Prostate gland (tissue), 2 donors: ENCODE data around the gene CGNL1. TPM values are rescaled to one million over a fixed set of nuclear protein-coding genes. Genes with fewer than 3 reads are reported as not detected.
A peak's percentile ranks its signal among the peaks of the same experiment; 100 is the strongest.

Experiments
- DNase-seq: peaks from one replicate; pipeline ENCODE4 v3.0.0-alpha.2; 2019; ENCODE audit warnings: low spot score
- H3K27ac ChIP-seq, 2 donors: fragments of 200-600 bp; sonication (generic); 2 replicates each; pipeline ENCODE4 v1.5.1; 2017 to 2019
- H3K27me3 ChIP-seq: fragments of 200-600 bp; sonication (generic); replicated peaks from 2 replicates; pipeline ENCODE4 v1.5.1; 2019; ENCODE audit not compliant: insufficient read depth
- H3K36me3 ChIP-seq, 2 donors: fragments of 200-600 bp; sonication (generic); 1 replicate in 1 of 2; 2 replicates in 1 of 2; pipeline versions ENCODE4 v1.5.1 to v1.8.1; 2017 to 2019
- H3K4me1 ChIP-seq: fragments of 200-600 bp; sonication (generic); replicated peaks from 2 replicates; pipeline ENCODE4 v1.5.1; 2019
- H3K4me3 ChIP-seq, 2 donors: fragments of 200-600 bp; sonication (generic); 2 replicates each; pipeline ENCODE4 v1.5.1; 2017 to 2019
- H3K9me3 ChIP-seq: fragments of 200-600 bp; sonication (generic); 2 replicates; pipeline ENCODE4 v1.5.1; 2017
- POLR2A ChIP-seq: fragments of 450-650 bp; IDR thresholded peaks from one replicate; pipeline ENCODE4 v1.6.1; 2016; ENCODE audit warnings: antibody characterized with exemption, mild to moderate bottlenecking
- POLR2AphosphoS5 ChIP-seq: sonication (generic); formaldehyde crosslinking; IDR thresholded peaks from one replicate; pipeline ENCODE4 v1.6.1; 2017; ENCODE audit warnings: antibody characterized with exemption
- WGBS: methylation state at CpG from one replicate; pipeline ENCODE4 v1.1.5; 2018; 5-methylcytosine and 5-hydroxymethylcytosine counted together
- intact Hi-C: fragments of 100-400 bp; cut with DNase I; formaldehyde crosslinking; loops from one replicate; pipeline ENCODE4 v1.14.2; 2022
- total RNA-seq, 2 donors: library from RNA; depleted of rRNA; stranded (reverse); fragments of >200 nt; gene quantifications; one replicate each; pipeline ENCODE4 v1.1.0, GENCODE V29; 2016
- TF ChIP-seq, protein P1 (sequence below), 4 experiments: fragments of 200-600 bp in 2 of 4; fragments of 450-650 bp in 2 of 4; sonication (generic) in 2 of 4; IDR thresholded peaks; 1 replicate in 3 of 4; 2 replicates in 1 of 4; pipeline ENCODE4 v1.5.1; 2016 to 2019; ENCODE audit warnings: antibody characterized with exemption in 4 of 4, mild to moderate bottlenecking in 2 of 4, moderate library complexity in 2 of 4

CGNL1 gene
- total RNA-seq, 2 donors from 2014 or later, result 49.0 to 65.6 TPM

DNA sequence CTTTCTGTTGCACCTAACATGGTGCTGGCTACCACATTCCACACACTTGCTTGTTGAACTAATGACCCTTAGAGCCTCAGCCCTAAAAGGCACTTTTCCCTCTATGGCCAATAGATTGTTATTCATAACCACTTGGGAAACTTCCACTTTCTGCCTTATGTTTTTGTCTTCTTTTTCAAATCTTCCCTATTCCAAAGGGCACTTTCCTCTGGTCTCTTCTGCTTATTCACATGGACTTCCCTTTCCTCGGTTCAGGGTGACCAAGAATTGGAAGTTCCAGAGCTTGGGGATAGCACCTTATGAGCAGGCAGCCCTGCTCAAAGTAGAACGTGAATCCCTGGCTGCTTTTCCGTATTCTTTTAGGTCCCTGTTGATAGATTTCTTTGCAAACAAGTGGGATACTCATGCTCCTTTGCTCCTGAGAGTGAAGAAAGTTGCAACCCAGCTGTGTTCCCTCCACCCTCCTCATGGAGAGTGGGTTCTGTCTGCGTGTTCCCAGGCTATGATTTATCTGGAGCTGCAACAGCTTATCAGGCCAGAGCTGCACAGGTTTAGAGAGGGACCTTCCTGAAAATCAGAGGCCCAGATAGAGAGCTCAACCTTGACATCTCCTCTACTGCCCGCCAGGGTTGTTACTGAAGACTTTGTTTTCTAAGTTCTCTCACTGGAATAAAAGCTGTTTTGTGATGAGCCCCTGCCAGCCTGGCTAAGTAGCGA lies 156.6 kb downstream of the CGNL1 start:
- Histone ChIP-seq H3K27me3 (no peaks in the 10 kb centered on the region), H3K27ac (no peak overlapping the region), H3K36me3 (no peaks in the 10 kb centered on the region), H3K9me3 (no peaks in the 10 kb centered on the region), H3K4me1 (peaks cover 25% of the 10 kb centered on the region), H3K4me3 (no peak overlapping the region)
- intact Hi-C loops, result no loop called here
- DNase-seq, result no peak
- TF ChIP-seq POLR2A, result no peak
- no peak for TF ChIP-seq POLR2AphosphoS5
- TF ChIP-seq, protein P1, sequence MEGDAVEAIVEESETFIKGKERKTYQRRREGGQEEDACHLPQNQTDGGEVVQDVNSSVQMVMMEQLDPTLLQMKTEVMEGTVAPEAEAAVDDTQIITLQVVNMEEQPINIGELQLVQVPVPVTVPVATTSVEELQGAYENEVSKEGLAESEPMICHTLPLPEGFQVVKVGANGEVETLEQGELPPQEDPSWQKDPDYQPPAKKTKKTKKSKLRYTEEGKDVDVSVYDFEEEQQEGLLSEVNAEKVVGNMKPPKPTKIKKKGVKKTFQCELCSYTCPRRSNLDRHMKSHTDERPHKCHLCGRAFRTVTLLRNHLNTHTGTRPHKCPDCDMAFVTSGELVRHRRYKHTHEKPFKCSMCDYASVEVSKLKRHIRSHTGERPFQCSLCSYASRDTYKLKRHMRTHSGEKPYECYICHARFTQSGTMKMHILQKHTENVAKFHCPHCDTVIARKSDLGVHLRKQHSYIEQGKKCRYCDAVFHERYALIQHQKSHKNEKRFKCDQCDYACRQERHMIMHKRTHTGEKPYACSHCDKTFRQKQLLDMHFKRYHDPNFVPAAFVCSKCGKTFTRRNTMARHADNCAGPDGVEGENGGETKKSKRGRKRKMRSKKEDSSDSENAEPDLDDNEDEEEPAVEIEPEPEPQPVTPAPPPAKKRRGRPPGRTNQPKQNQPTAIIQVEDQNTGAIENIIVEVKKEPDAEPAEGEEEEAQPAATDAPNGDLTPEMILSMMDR (IDR thresholded peaks at IDR 0.05), result no peak
- WGBS, result 53% methylated on average over 6 of the region's 6 CpGs

DNA sequence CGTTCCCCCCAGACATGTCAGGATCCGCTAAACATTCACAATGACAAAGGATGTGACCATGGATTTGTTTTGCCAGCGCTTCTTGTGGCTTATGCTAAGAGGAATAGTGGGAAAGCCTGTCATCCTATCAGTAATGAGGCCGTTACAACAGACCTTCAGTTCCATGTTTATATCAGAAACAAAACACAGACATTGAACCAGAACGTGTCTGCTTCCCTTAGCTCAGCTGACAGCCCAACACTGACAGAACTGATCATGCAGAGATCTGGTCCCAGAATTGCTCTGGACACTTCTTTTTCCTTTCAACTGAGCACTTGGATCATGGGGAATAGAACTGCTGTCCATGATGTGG lies 157.1 kb downstream of the CGNL1 start:
- no peak for DNase-seq
- Histone ChIP-seq H3K4me1 (peaks cover 26% of the 10 kb centered on the region), H3K27me3 (no peaks in the 10 kb centered on the region), H3K4me3 (no peak overlapping the region), H3K9me3 (no peaks in the 10 kb centered on the region), H3K27ac (no peak overlapping the region), H3K36me3 (no peaks in the 10 kb centered on the region)
- TF ChIP-seq POLR2A, result no peak
- TF ChIP-seq POLR2AphosphoS5, result no peak
- TF ChIP-seq, protein P1 (IDR thresholded peaks at IDR 0.05), result no peak
- WGBS, result 56% methylated on average over 5 of the region's 5 CpGs
- intact Hi-C loops, result no loop called here

- H3K36me3 ChIP-seq, result no peaks in the 10 kb centered on the region
- WGBS, result 45% methylated on average over 6 of the region's 6 CpGs
- peaks cover 23% of the 10 kb centered on the region for H3K4me1 ChIP-seq
- H3K27ac ChIP-seq, result no peak overlapping the region
- H3K27me3 ChIP-seq, result no peaks in the 10 kb centered on the region
- DNase-seq, result no peak
- TF ChIP-seq, protein P1 (IDR thresholded peaks at IDR 0.05), result no peak
- no peak for TF ChIP-seq POLR2AphosphoS5
- TF ChIP-seq POLR2A, result no peak
- no peak overlapping the region for H3K4me3 ChIP-seq
- H3K9me3 ChIP-seq, result no peaks in the 10 kb centered on the region
- intact Hi-C loops, result no loop called here
These were observed 158.0 kb downstream of the CGNL1 start for GRCh38 chr15:57534281-57534680.

DNA sequence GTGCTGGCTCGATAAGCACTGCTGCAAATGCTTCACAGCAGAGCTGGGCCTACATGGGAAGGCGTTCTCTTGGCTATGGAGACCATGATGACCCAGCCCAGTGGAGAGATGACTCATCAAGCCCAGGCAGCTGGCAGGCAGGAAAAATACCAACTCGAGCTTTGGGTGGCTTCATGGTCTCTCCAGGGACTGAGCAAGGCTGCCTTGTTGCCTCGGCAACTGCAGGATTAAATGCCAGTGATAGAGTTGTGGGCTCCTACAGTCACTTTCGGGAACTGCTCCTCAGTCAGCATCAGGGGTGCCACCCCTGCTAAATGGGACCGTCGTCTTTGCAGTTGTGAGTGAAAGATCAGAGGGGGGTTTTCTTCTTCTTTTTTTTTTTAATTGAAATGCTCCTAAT lies 160.8 kb downstream of the CGNL1 start:
- Histone ChIP-seq H3K27ac (peak overlapping the region; percentile 42 to 67), H3K36me3 (no peaks in the 10 kb centered on the region), H3K27me3 (no peaks in the 10 kb centered on the region), H3K4me1 (peaks cover 11% of the 10 kb centered on the region), H3K4me3 (no peak overlapping the region), H3K9me3 (no peaks in the 10 kb centered on the region)
- no peak for DNase-seq
- no peak for TF ChIP-seq POLR2A
- TF ChIP-seq POLR2AphosphoS5, result no peak
- TF ChIP-seq, protein P1 (IDR thresholded peaks at IDR 0.05), result no peak
- intact Hi-C loops, result no loop called here
- WGBS, result 60% methylated on average over 7 of the region's 7 CpGs
